H1 (cell line): ENCODE measurements around the gene RHOH. TPM values are rescaled to one million over a fixed set of nuclear protein-coding genes. Genes with fewer than 3 reads are reported as not detected.

Experiments
- ATF3 ChIP-seq: IDR thresholded peaks from 2 replicates; pipeline ENCODE4 v1.6.1; 2011; ENCODE audit warnings: low read depth, mild to moderate bottlenecking, low read length; ENCODE audit not compliant: insufficient read depth
- CBX8 ChIP-seq: fragments of 300-800, 300-1000 bp; sonication (generic); IDR thresholded peaks from 2 replicates; pipeline ENCODE4 v1.7.1; 2016; ENCODE audit warnings: low read depth, low read length, borderline replicate concordance
- EP300 ChIP-seq, 2 experiments: IDR thresholded peaks; 1 replicate in 1 of 2; 2 replicates in 1 of 2; pipeline ENCODE4 v1.6.1; 2011 to 2012; ENCODE audit warnings: low read depth in 2 of 2, low read length in 2 of 2, mild to moderate bottlenecking in 2 of 2, borderline replicate concordance in 1 of 2, inconsistent platforms in 1 of 2, moderate library complexity in 1 of 2
- POLR2A ChIP-seq, 2 experiments: IDR thresholded peaks; 1 replicate in 1 of 2; 2 replicates in 1 of 2; pipeline ENCODE4 v1.6.1; 2011; ENCODE audit warnings: low read depth in 2 of 2, low read length in 2 of 2, mild to moderate bottlenecking in 2 of 2; ENCODE audit errors: control extremely low read depth in 1 of 2
- RXRA ChIP-seq: IDR thresholded peaks from 2 replicates; pipeline ENCODE4 v1.6.1; 2011; ENCODE audit warnings: low read depth, mild to moderate bottlenecking, low read length, moderate library complexity; ENCODE audit not compliant: insufficient read depth
- USF2 ChIP-seq: IDR thresholded peaks from 2 replicates; pipeline ENCODE4 v1.6.1; 2011; ENCODE audit warnings: low read length, improper control_type of control experiment
- polyA plus RNA-seq, 7 experiments: library from polyadenylated mRNA; depleted of rRNA in 3 of 7; stranded (reverse) in 5 of 7; unstranded in 2 of 7; fragments of >200 nt in 5 of 7; fragments of 200-250 nt in 2 of 7; gene quantifications; 1 replicate in 5 of 7; 2 replicates in 1 of 7; 4 replicates in 1 of 7; pipeline versions ENCODE4 v1.2.1 to v1.2.3, GENCODE V29; 2011 to 2013; ENCODE audit warnings: missing spikeins in 2 of 7, mixed read lengths in 2 of 7
- total RNA-seq: library from RNA; stranded (reverse); fragmentation: NEBNext Ultra II Directional; extraction: Animal tissue kit (Norgen Biotek cat#: 25700); gene quantifications from 2 replicates; pipeline ENCODE4 v1.2.1, GENCODE V29; 2021
- TF ChIP-seq, protein P1 (sequence below): fragments of 300-600 bp; sonication (generic); IDR thresholded peaks from 2 replicates; pipeline ENCODE4 v1.7.1; 2012; ENCODE audit warnings: low read length, moderate library complexity, mild to moderate bottlenecking, inconsistent platforms; ENCODE audit not compliant: insufficient replicate concordance
- TF ChIP-seq, protein P2 (sequence below): IDR thresholded peaks from 2 replicates; pipeline ENCODE4 v1.6.1; 2012; ENCODE audit warnings: inconsistent platforms

Gene RHOH
- total and polyA plus RNA-seq, 2 of the 8 experiments (the other 6 are each of a cell fraction or from before 2014, with no cell fraction given): 5.9 to 6.9 TPM

- TF ChIP-seq, protein P1, sequence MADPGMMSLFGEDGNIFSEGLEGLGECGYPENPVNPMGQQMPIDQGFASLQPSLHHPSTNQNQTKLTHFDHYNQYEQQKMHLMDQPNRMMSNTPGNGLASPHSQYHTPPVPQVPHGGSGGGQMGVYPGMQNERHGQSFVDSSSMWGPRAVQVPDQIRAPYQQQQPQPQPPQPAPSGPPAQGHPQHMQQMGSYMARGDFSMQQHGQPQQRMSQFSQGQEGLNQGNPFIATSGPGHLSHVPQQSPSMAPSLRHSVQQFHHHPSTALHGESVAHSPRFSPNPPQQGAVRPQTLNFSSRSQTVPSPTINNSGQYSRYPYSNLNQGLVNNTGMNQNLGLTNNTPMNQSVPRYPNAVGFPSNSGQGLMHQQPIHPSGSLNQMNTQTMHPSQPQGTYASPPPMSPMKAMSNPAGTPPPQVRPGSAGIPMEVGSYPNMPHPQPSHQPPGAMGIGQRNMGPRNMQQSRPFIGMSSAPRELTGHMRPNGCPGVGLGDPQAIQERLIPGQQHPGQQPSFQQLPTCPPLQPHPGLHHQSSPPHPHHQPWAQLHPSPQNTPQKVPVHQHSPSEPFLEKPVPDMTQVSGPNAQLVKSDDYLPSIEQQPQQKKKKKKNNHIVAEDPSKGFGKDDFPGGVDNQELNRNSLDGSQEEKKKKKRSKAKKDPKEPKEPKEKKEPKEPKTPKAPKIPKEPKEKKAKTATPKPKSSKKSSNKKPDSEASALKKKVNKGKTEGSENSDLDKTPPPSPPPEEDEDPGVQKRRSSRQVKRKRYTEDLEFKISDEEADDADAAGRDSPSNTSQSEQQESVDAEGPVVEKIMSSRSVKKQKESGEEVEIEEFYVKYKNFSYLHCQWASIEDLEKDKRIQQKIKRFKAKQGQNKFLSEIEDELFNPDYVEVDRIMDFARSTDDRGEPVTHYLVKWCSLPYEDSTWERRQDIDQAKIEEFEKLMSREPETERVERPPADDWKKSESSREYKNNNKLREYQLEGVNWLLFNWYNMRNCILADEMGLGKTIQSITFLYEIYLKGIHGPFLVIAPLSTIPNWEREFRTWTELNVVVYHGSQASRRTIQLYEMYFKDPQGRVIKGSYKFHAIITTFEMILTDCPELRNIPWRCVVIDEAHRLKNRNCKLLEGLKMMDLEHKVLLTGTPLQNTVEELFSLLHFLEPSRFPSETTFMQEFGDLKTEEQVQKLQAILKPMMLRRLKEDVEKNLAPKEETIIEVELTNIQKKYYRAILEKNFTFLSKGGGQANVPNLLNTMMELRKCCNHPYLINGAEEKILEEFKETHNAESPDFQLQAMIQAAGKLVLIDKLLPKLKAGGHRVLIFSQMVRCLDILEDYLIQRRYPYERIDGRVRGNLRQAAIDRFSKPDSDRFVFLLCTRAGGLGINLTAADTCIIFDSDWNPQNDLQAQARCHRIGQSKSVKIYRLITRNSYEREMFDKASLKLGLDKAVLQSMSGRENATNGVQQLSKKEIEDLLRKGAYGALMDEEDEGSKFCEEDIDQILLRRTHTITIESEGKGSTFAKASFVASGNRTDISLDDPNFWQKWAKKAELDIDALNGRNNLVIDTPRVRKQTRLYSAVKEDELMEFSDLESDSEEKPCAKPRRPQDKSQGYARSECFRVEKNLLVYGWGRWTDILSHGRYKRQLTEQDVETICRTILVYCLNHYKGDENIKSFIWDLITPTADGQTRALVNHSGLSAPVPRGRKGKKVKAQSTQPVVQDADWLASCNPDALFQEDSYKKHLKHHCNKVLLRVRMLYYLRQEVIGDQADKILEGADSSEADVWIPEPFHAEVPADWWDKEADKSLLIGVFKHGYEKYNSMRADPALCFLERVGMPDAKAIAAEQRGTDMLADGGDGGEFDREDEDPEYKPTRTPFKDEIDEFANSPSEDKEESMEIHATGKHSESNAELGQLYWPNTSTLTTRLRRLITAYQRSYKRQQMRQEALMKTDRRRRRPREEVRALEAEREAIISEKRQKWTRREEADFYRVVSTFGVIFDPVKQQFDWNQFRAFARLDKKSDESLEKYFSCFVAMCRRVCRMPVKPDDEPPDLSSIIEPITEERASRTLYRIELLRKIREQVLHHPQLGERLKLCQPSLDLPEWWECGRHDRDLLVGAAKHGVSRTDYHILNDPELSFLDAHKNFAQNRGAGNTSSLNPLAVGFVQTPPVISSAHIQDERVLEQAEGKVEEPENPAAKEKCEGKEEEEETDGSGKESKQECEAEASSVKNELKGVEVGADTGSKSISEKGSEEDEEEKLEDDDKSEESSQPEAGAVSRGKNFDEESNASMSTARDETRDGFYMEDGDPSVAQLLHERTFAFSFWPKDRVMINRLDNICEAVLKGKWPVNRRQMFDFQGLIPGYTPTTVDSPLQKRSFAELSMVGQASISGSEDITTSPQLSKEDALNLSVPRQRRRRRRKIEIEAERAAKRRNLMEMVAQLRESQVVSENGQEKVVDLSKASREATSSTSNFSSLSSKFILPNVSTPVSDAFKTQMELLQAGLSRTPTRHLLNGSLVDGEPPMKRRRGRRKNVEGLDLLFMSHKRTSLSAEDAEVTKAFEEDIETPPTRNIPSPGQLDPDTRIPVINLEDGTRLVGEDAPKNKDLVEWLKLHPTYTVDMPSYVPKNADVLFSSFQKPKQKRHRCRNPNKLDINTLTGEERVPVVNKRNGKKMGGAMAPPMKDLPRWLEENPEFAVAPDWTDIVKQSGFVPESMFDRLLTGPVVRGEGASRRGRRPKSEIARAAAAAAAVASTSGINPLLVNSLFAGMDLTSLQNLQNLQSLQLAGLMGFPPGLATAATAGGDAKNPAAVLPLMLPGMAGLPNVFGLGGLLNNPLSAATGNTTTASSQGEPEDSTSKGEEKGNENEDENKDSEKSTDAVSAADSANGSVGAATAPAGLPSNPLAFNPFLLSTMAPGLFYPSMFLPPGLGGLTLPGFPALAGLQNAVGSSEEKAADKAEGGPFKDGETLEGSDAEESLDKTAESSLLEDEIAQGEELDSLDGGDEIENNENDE: no peak
- TF ChIP-seq EP300 (IDR thresholded peaks at IDR 0.05; ENCODE audit: borderline replicate concordance in 1 of 2, low read depth in 2 of 2, low read length in 2 of 2) (no peak), CBX8 (no peak), POLR2A (IDR thresholded peaks at IDR 0.05; ENCODE audit: control extremely low read depth in 1 of 2, low read depth in 2 of 2, low read length in 2 of 2) (no peak), ATF3 (no peak), USF2 (no peak), RXRA (no peak)
- TF ChIP-seq, protein P2, sequence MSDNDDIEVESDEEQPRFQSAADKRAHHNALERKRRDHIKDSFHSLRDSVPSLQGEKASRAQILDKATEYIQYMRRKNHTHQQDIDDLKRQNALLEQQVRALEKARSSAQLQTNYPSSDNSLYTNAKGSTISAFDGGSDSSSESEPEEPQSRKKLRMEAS: no peak
These were observed 13.9 kb upstream of the RHOH start (continued) for GRCh38 chr4:40182954-40183353.
